NOMO-1 treated with DMSO at 0.1 percent for 48 hours (cell line): ENCODE measurements around the gene NDFIP2.

Experiments used
- DNase-seq: peaks from one replicate; lab custom pipeline; 2025; ENCODE audit not compliant: unreplicated experiment; lab: John Stamatoyannopoulos, UW

The NDFIP2 gene

GRCh38 chr13:79480954-79481684 lies at the start of gene NDFIP2:
Gene NDFIP2 (plus strand): TSS chr13:79481155. CDS start chr13:79481204, 49 bp downstream.
- peak; percentile 46 for DNase-seq

GRCh38 chr13:79432086-79432485 lies 48.9 kb upstream of the NDFIP2 start:
- no peak for DNase-seq

GRCh38 chr13:79432992-79433391 lies 48.0 kb upstream of the NDFIP2 start:
- no peak for DNase-seq

GRCh38 chr13:79434556-79434955 lies 46.4 kb upstream of the NDFIP2 start:
- DNase-seq = no peak

- no peak for DNase-seq
These were observed 45.4 kb upstream of the NDFIP2 start for GRCh38 chr13:79435561-79435990.

- DNase-seq = no peak
These were observed 41.7 kb upstream of the NDFIP2 start for GRCh38 chr13:79439275-79439674.

- no peak for DNase-seq
These were observed 39.9 kb upstream of the NDFIP2 start for GRCh38 chr13:79440958-79441528.

GRCh38 chr13:79442221-79442620 lies 38.7 kb upstream of the NDFIP2 start:
- no peak for DNase-seq

GRCh38 chr13:79442706-79443105 lies 38.2 kb upstream of the NDFIP2 start:
- no peak for DNase-seq

GRCh38 chr13:79445968-79446645 lies 34.8 kb upstream of the NDFIP2 start:
- no peak for DNase-seq

GRCh38 chr13:79447141-79447540 lies 33.8 kb upstream of the NDFIP2 start:
- DNase-seq = no peak

- no peak for DNase-seq
These were observed 33.2 kb upstream of the NDFIP2 start for GRCh38 chr13:79447741-79448140.

GRCh38 chr13:79448413-79448812 lies 32.5 kb upstream of the NDFIP2 start:
- DNase-seq = peak; percentile 64

- DNase-seq = no peak
These were observed 30.8 kb upstream of the NDFIP2 start for GRCh38 chr13:79450110-79450509.

GRCh38 chr13:79451500-79451962 lies 29.4 kb upstream of the NDFIP2 start:
- peak; percentile 40 for DNase-seq

- DNase-seq = no peak
These were observed 28.6 kb upstream of the NDFIP2 start for GRCh38 chr13:79452239-79452913.

- no peak for DNase-seq
These were observed 25.6 kb upstream of the NDFIP2 start for GRCh38 chr13:79455331-79455730.

- DNase-seq = no peak
These were observed 24.9 kb upstream of the NDFIP2 start for GRCh38 chr13:79456051-79456450.

- DNase-seq = no peak
These were observed 24.1 kb upstream of the NDFIP2 start for GRCh38 chr13:79456656-79457365.

GRCh38 chr13:79457390-79457789 lies 23.6 kb upstream of the NDFIP2 start:
- DNase-seq = no peak

- no peak for DNase-seq
These were observed 23.0 kb upstream of the NDFIP2 start for GRCh38 chr13:79457948-79458347.
